Hematopoietic multipotent progenitor cell treated with erythropoietin and hydrocortisone succinate and interleukin-3 and kit ligand, for 8 days (in vitro differentiated cells): ENCODE results near the gene BEGAIN.
"Not testable (repeated sequence)": the region's sequence is repeated elsewhere in the genome, so short reads cannot be mapped to it uniquely, and the experiment has no call there.

Experiments used
- DNase-seq: peaks from one replicate; pipeline ENCODE4 v3.0.0-alpha.2; 2015

Gene BEGAIN

GRCh38 chr14:100534528-100535286, 52.5 kb downstream of the BEGAIN start:
- DNase-seq = no peak

DNA sequence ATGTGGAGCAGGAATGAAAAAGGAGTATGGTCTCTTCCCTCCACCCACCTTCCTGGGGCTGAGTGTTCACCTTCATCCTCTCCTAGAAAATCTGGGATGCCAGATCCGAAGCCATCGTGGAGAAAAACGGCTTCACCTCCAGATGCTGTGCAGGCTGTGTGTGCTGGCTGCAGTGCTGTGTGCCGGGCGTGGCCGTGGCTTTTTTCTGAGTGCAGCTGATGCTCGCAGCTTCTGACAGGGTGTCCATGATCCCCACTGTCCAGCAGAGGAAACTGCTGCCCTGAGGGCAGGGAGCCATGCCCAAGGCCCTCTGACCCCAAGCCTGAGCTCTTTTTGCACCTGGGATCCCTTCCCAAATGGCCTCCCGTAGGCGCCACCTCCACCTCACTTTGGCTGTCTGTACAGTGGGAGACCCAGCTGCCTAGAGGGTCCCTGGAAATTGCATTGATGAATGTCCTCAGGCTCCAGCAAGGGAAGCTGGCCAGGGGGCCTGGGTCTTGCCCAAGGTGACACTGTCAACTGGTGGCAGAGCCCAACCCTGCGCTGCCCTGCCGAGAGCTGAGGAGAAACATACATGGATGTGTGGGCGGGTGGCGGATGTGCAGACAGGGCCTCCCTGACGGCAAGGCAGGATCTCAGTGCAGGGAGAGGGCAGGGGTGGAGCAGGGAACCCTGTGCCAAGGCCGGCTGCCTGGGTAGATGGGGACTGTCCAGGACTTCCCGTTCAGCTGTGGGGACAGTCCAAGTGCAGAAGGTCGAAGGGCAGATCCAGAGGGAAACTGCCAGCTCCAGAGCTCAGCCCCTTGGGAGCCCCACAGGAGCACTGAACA, 53.3 kb downstream of the BEGAIN start:
- DNase-seq = no peak

GRCh38 chr14:100532906-100533655, 54.1 kb downstream of the BEGAIN start:
- no peak for DNase-seq

GRCh38 chr14:100532154-100532861, 54.9 kb downstream of the BEGAIN start:
- DNase-seq = no peak

DNA sequence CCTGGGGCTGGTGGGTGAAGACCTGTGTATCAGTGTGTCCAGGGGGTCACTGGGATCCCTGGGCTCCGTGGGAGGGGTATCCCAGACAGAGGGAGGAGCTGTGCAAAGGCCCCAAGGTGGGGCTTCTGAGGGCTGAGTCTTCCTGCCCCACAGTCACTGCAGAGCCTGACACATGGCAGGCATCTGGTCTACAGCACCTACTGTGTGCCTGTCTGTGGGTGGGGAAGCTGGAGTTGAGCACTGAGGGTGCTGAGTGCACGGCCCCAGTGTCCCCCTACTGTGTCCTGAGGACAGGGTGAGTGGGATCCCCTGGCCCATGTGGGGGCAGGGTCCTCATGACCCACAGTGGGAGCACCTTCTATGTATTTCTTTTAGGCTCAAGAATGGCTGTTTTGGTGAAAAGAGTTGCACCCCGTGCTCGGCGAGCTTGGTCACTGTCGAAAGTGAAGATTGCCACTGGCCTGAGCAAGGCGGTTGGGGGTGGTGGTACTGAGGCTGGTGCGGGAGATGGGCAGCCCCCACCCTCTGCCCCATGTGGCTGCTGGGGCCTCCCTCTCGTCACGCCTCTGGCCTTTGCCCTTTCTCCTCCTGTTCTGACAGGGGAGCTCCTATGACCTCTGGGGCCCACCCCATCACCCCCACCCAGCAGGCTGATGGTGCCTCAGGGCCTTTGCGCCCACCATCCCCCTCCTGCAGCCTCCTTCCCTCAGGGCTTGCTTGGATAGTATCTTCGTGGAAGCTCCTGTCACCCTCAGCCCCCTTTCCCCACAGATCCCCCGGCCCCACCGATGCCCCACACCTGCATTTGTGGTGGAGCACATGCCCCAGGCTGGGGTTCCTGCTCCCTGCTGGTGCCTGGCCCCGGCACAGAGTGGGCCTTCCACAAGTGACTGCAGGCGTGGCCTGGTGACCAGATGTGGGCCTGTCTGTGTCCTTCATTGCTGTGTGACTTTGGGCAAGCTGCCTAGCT, 55.8 kb downstream of the BEGAIN start:
- DNase-seq = no peak

DNA sequence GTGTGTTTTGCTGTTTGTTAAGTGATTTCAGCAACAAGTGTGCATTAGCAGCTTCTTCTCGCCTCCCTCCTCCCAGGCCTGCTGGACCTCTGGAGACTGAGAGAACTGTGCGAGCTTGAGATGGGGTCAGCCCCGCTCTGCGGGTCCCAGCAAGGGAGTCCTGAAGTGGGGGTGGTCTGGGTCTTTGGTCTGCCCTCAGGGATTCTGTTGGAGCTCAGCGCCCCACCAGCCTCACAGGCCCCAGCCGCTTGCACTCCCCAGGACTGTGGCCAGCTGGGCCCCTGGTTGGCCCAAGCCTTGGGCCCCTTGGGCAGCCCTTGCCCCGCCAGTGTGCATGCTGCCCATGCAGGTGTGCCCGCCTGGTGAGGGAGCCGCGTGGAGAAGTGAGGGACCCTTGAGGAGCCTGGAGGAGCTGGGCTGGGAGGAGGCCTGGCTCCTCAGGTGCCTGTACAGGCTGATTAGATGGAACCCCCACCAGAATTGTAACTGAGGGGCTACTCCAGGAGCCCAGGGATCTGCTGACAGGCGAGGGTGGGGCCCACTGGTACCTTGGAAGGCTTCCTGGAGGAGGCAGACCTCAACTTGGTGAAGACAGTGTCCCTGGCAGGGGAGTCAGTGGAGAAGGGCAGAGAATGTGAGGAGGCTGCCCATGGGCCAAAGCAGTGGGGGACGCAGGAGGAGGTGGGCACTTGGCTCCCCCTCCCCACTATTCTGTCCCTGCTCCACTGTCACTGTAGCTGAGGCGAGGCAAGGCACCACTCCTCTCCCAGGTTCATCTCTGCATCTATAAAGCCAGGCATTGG, 56.7 kb downstream of the BEGAIN start:
- no peak for DNase-seq

DNA sequence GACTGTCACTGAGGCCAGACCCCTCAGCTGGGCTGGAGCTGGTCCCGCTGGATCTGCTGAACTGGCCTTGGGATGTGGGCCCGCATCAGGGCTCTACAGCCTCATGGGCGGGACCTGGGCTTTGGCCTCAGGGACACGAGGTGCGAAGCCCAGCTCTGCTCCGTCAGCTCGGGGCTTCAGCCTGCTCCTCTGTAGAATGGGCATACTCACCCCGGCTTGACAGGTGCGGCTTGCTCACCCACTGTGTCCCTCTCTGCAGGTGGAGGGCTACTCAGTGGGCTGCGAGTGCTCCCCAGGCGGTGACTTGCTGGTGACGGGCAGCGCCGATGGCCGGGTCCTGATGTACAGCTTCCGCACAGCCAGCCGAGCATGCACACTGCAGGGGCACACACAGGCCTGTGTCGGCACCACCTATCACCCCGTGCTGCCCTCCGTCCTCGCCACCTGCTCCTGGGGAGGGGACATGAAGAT, 57.6 kb downstream of the BEGAIN start:
- no peak for DNase-seq

GRCh38 chr14:100528962-100529560, 58.2 kb downstream of the BEGAIN start:
- no peak for DNase-seq

- no peak for DNase-seq
Measured at GRCh38 chr14:100526632-100527031, 60.6 kb downstream of the BEGAIN start.

DNA sequence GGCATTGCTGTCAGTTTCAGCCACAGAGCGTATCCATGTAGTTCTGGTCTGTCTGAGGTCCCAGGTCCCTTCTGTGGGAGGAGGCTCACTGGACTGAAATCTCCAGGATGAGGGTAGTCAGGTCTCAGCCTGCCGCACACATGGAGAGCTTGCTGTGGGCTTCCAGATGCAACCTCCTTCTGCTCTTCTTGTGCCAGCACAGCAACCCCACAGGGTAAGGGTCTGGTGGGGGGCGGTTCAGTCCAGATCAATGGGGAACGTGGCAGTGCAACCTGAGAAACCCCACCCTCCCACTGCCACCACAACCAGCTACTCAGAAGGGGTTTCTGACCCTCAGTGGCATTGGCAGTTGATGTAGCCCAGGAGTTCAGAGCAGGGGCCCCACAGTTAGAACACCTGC, 61.2 kb downstream of the BEGAIN start:
- no peak for DNase-seq

- no peak for DNase-seq
Measured at GRCh38 chr14:100525615-100526014, 61.6 kb downstream of the BEGAIN start.

DNA sequence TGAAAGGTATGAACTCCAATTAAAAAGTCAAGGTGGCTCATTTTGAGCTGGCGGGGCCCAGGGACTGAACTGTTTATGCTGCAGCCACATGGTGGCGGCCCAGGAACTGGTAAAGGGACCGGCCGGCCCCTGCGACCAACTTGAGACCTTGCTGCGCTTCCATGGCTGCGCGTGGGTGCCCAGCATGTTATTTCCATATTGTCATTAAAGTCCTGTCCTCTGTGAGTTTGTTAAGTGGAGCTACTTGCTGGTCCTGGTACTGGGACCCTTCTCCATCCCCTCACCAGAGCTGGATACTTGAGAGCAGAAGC, 62.3 kb downstream of the BEGAIN start:
- peak; percentile 58 for DNase-seq

GRCh38 chr14:100524233-100524932, 62.8 kb downstream of the BEGAIN start:
- DNase-seq = no peak

GRCh38 chr14:100523843-100524169, 63.4 kb downstream of the BEGAIN start:
- DNase-seq = no peak

DNA sequence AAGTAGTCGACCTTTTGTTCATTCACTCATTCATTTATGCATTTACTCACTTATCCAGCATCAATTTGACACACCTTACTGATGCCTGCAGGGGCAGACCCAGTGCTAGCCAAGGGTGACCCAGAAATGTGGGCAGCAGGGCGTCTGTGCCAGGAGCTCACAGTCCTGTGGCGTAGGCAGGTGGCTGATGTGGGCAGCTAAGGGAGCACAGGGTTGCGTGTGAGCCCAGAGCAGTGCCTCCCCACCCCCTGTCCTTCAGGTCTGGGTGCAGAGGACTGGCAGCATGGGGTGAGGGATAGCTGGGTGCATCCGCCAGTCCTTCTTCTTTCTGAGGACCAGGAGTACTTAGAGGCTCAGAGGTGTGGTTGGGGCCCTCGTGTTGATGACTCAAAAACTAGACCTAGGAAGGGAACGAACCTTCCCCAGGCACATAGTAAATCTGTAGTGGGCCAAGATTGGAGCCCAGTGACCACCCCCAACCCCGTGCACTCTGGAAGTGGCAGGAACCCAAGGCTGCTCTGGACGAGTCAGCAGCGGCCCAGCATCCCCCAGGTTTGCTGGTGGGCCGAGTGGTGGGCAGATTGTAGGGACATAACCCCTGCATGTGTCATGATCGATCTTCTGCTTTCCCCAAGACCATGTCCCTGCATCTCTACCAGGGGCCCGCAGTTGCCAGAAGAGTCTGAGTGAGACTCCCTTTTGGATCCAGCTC, 63.9 kb downstream of the BEGAIN start:
- DNase-seq = no peak

GRCh38 chr14:100522616-100523099, 64.6 kb downstream of the BEGAIN start:
- DNase-seq = no peak

GRCh38 chr14:100506053-100506452, 81.2 kb downstream of the BEGAIN start:
- DNase-seq = not testable (repeated sequence)

DNA sequence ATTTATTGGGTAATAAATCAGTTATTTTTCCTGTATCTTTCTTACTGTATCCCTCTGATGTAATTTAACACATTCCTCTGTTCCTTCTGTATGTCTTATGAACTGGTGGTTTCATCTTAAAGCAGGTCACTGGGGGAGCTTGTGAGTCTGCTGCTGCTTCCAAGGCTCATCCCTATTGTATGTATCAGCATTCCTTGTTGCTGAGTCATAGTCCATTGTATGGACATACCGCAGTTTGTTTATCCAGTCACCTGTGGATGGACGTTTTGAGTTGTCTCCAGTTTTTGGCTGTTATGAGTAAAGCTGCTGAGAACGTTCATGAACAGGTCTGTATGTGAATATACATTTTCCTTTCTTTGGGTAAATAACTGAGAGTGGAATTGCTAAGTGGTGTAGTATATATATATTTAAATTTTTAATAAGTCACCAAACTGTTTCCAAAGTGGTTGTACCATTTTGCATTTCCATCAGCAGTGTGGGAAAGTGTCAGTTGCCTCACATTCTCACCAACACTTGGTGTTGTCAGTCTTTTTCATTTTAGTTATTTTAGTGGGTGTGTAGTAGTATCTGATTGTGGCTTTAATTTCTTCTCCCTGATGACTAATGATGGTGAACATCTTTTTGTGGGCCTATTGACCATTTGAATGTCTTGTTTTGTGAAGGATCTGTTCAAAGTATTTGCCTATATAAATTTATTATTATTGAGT, 82.7 kb downstream of the BEGAIN start:
- DNase-seq = no peak
